Measurements from ENCODE around the gene ECE1. TPM values are rescaled to one million over a fixed set of nuclear protein-coding genes. Genes with fewer than 3 reads are reported as not detected.

Gene ECE1
- total RNA-seq, 1 experiment from 2014 or later = 82.6 TPM

DNA sequence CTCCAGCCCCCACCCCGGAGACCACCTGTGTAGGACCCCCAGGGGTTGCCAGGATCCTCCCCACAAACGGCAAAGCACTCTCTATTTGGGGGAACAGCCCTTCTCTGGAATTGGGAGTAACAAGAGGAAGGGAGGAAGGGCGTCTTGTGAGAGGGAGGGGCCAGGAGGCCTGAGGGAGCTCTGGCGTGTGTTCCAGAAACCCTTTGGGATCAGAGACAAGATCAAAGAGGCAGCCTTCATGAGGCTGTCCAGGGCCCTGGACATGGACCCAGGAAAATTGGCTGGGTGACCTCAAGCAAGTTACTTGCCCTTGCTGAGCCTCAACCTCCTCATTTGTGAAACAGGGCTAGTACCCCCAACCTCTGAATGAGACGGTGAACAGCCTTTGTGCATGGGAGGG lies 18.1 kb upstream of the ECE1 start:
- Histone ChIP-seq H3K27me3 (replicated peaks) (no peaks in the 10 kb centered on the region), H3K4me1 (replicated peaks) (peaks cover 14% of the 10 kb centered on the region), H3K4me3 (no peak overlapping the region), H3K36me3 (no peaks in the 10 kb centered on the region; the same call in 1 of the 2 replicates), H3K27ac (no peak overlapping the region), H3K9me3 (replicated peaks) (0 out of 2 replicates have a peak, but pooled peaks cover 2% of the 10 kb centered on the region)
- DNase-seq (ENCODE audit: low read depth in 1 of 2, low spot score in 2 of 2) = no peak

DNA sequence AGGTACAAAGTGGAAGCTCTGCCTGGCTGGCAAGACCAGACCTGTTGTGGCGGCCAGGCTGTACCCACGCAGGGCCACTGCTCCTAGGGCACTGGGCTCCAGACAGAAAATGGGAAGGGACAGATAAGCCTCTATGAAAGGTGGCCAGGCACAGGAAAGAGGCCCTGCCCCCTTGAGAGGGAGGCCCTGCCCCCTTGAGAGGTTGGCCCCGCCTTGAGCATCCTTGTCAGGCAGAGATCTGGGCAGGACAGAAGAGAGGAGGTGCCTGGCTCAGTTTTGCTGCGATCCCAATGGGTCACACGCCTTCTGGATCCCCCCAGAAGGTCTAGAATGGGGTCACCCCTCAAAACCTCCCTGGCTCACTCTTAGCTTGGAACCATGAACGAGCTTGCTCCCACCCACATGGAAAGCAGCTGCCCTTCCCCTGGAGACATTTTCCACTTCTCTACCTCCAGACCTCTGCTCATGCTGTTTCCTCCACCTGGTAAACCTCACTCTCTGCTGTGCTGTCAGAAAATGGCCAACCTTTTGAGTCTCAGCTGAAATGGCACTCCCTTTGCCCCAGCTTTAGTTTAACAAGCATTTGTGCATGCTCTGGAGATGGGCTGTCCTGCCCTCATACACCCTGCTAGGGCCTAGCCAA lies 17.5 kb upstream of the ECE1 start:
- no peaks in the 10 kb centered on the region for H3K27me3 ChIP-seq (replicated peaks)
- no peak overlapping the region for H3K4me3 ChIP-seq
- H3K27ac ChIP-seq = no peak overlapping the region
- DNase-seq (ENCODE audit: low read depth in 1 of 2, low spot score in 2 of 2) = no peak
- H3K4me1 ChIP-seq (replicated peaks) = peaks cover 14% of the 10 kb centered on the region
- no peaks in the 10 kb centered on the region; the same call in 1 of the 2 replicates for H3K36me3 ChIP-seq
- 0 out of 2 replicates have a peak, but pooled peaks cover 2% of the 10 kb centered on the region for H3K9me3 ChIP-seq (replicated peaks)

DNA sequence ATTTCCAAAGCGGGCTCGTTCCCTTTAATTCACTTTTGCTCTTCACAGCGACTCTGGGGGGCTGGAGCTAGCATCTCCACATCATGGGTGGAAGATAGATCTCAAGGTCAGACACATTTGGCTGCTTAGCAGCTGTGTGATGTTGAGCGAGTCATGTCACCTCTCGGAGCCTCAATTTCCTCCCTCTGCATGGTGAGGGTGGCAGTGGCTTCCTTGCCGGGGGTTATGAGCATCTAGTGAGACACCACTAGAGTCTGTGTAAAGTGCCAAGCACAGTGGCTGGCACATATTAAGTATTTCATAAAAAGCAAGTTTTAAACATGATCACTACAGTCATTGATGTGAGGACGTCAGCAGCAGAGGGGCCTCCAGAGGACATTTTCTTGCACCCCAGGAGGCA lies 16.9 kb upstream of the ECE1 start:
- no peaks in the 10 kb centered on the region for H3K27me3 ChIP-seq (replicated peaks)
- peaks cover 16% of the 10 kb centered on the region for H3K4me1 ChIP-seq (replicated peaks)
- no peaks in the 10 kb centered on the region; the same call in 1 of the 2 replicates for H3K36me3 ChIP-seq
- DNase-seq (ENCODE audit: low read depth in 1 of 2, low spot score in 2 of 2) = no peak
- 0 out of 2 replicates have a peak, but pooled peaks cover 2% of the 10 kb centered on the region for H3K9me3 ChIP-seq (replicated peaks)
- no peak overlapping the region for H3K27ac ChIP-seq
- H3K4me3 ChIP-seq = no peak overlapping the region

DNA sequence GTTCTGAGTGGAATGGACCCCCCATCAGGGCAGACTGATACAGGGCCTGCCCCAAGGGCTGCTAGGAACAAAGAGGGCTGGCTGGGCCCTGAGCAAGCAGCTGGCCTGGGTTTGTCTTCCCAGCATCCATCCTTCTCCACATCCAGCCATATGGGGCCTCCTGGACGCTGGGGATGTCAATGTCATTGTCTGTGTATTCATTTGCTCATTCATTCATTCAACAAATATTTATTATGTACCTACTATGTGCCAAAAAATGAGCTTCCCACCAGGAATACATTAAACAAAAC lies 15.6 kb upstream of the ECE1 start:
- Histone ChIP-seq H3K36me3 (no peaks in the 10 kb centered on the region; the same call in 1 of the 2 replicates), H3K27ac (no peak overlapping the region), H3K4me3 (no peak overlapping the region), H3K9me3 (replicated peaks) (0 out of 2 replicates have a peak, but pooled peaks cover 2% of the 10 kb centered on the region), H3K4me1 (replicated peaks) (peaks cover 18% of the 10 kb centered on the region), H3K27me3 (replicated peaks) (no peaks in the 10 kb centered on the region)
- DNase-seq (ENCODE audit: low read depth in 1 of 2, low spot score in 2 of 2) = no peak

DNA sequence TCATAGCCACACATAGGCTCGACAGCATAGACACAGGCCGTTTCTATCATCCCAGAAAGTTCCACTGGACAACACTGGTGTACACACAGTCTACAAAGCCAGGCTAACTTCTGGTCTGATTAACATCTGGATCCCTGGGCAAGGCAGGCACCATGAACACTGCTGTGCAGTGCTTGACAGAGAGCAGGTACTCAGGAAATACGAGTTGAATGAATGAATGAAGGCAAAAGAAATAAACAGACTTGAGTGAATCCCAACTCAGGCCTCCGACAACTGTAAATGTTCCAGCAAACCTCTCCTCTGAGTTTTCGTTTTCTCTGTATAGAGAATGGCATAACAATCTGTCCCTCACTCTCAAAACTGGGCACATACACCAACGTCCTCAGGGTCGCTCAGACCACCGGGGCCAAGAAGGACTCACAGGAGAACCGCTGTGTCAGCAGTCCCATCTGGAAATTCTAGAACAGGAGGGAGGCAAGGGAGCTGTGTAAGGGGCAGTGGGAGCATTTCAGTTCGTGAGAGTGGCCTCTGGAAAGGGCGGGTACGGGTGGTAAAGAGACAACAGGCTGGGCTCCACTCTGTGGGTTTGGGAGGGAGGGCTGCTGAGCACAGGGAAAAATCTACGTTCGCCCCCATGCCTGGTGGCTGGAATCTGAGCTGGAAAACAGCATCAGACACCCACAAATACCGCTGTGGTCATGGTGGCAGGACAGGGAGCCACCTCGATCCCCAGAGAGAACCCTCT lies 15.1 kb upstream of the ECE1 start:
- Histone ChIP-seq H3K27ac (no peak overlapping the region), H3K4me1 (replicated peaks) (peaks cover 18% of the 10 kb centered on the region), H3K9me3 (replicated peaks) (0 out of 2 replicates have a peak, but pooled peaks cover under 1% of the 10 kb centered on the region), H3K4me3 (no peak overlapping the region), H3K27me3 (replicated peaks) (no peaks in the 10 kb centered on the region), H3K36me3 (no peaks in the 10 kb centered on the region; the same call in 1 of the 2 replicates)
- no peak for DNase-seq (ENCODE audit: low read depth in 1 of 2, low spot score in 2 of 2)

DNA sequence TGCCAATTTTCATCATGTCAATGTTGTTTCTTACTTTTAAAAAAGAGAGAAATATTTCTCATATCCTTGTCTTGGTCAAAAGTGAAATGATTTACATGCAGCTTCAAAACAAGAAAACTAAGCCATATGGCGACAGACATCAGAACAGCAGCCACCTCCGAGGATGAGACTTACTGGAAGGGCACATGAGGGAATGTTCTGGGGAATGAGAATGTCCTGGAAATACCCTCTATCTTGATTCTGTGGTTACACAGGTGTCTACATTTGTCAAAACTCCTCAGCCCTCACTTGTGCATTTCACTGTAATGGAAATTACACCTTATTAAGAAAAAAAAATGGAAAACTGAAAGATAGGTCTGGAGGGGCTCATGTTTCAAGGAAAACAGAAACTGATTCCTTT lies 14.2 kb upstream of the ECE1 start:
- H3K27ac ChIP-seq = no peak overlapping the region
- H3K4me1 ChIP-seq (replicated peaks) = peaks cover 18% of the 10 kb centered on the region
- no peak overlapping the region for H3K4me3 ChIP-seq
- H3K27me3 ChIP-seq (replicated peaks) = no peaks in the 10 kb centered on the region
- H3K36me3 ChIP-seq = no peaks in the 10 kb centered on the region
- H3K9me3 ChIP-seq (replicated peaks) = no peaks in the 10 kb centered on the region
- DNase-seq (ENCODE audit: low read depth in 1 of 2, low spot score in 2 of 2) = no peak

DNA sequence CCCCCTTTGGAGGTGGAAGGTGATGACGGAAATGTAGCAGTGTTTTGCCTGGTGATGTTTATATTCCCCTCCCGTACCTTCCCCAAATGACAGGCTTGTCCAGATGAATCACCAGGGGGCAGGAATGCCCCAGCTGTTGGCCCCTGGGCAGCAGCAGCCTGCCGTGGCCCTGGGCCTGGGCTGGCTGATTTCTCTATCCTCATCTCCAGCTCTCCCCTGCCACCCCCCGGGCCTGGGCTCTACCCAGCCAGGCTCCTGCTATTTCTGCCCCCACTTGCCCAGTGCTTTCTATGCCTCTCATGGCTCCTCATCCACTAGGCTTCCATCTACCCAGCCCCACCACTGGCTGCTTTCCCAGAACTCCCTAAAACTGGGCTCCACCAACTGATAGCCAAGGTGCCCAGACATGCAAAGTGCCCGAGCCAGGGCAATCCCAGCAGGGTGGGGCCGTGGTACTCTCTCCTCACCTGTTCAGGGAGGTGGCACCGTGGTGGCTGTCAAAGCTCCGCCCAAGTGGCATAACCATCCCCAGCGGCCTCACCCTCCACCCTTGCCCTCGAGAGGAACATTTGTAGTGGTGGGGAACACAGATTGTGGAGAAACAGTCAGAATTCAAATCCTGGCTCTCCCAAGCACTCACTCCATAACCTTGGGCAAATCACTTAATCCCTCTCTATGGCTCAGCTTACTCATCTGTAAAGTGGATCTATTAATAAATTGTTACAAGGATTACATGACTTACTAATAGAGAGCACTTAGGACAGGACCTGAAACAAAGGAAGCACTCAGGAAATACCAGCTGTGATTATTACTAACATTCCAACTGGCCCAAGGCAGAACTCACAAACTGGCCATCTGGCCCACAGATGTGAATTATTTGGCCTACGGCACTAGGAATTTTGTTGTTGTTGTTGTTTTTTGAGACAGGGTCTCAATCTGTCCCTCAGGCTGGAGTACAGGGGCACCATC lies 12.8 kb upstream of the ECE1 start:
- Histone ChIP-seq H3K4me3 (no peak overlapping the region), H3K4me1 (replicated peaks) (peaks cover 18% of the 10 kb centered on the region)

DNA sequence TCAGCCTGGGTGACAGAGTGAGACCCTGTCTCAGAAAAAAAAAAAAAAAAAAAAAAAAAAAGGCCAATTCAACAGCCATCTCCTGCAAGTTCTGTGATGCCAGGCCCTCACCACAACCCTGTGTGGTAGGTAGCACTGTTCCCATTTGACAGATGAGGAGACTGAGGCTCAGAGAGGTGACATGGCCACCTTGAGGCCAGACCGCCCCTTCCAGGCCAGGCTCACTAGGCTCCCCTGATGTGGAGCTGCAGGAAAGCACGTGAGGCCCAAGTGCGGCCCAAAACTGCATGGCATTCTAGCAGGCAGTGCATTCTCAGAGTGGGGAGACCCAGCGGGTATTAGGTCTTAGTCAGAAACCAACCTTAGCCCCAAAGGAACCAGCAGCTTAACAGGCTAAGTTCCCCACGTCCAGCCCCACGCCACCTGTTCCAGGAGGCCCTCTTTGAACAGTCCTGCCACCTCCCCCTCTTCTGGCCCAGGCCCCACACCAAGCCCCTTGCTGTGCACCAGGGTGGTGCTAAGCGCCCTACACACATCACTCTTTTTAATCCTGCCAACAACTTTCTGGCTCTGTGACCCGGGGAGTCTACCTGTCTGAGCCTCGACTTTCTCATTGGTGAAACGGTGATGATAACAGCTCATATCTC lies 11.7 kb upstream of the ECE1 start:
- Histone ChIP-seq H3K36me3 (no peaks in the 10 kb centered on the region), H3K4me3 (no peak overlapping the region), H3K27me3 (replicated peaks) (no peaks in the 10 kb centered on the region), H3K27ac (no peak overlapping the region), H3K4me1 (replicated peaks) (peaks cover 18% of the 10 kb centered on the region), H3K9me3 (replicated peaks) (no peaks in the 10 kb centered on the region)
- DNase-seq (ENCODE audit: low read depth in 1 of 2, low spot score in 2 of 2) = no peak

More for the DNA sequence above, 12.8 kb upstream of the ECE1 start:
- H3K36me3 ChIP-seq = no peaks in the 10 kb centered on the region
- peak in 1 of 2 experiments; percentile 61 for DNase-seq (ENCODE audit: low read depth in 1 of 2, low spot score in 2 of 2)
- H3K27me3 ChIP-seq (replicated peaks) = no peaks in the 10 kb centered on the region
- H3K9me3 ChIP-seq (replicated peaks) = no peaks in the 10 kb centered on the region
- no peak overlapping the region for H3K27ac ChIP-seq

DNA sequence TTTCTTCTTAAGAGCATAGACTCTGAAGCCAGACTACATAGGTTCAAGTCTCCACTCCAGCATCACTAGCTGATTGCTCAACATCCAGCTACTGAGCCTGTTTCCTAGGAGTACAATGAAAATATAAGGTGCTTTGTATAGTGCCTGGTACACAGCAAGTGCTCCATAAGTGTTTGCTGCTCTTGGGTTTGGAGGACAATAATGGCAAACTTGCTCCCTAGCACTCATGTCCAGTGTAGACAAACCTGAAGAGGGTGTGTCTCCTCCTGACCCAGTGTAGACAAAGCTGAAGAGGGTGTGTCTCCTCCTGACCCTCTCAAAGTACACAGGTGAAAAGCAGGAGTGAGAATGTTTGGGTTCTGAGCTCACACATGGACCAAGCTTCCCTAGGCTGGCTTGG lies 10.5 kb upstream of the ECE1 start:
- no peak overlapping the region for H3K4me3 ChIP-seq
- H3K36me3 ChIP-seq = no peaks in the 10 kb centered on the region
- no peak overlapping the region for H3K27ac ChIP-seq
- no peaks in the 10 kb centered on the region for H3K27me3 ChIP-seq (replicated peaks)
- H3K4me1 ChIP-seq (replicated peaks) = peaks cover 18% of the 10 kb centered on the region
- DNase-seq (ENCODE audit: low read depth in 1 of 2, low spot score in 2 of 2) = no peak
- H3K9me3 ChIP-seq (replicated peaks) = no peaks in the 10 kb centered on the region

DNA sequence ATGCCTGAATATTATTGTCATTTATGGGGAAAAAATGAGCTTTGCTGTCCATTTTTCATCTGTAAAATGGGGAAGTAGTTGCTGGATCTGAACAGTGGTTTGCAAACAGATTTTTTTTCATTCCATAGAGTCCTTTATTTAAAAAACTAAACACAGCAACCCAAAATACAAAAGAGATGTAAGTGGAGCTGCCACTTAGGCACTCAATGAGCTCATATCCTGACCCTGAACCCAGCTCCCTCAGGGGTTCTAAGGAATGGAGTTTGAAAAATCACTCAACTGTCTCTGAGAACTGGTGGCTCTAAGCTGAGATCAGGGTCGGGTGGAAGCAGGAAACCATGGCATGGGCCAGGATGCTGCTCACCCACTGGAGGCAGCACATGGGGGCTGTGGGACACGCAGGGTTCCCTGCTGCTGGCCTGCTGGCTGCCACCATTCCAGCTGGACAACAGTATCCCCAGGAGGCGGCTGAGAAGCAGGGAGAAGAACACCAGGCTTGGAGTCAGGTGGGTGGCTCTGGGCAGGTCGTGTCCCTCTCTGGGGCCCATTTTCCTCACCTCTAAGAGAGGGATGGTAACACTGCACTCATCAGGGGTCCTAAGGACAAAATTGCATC lies 9.6 kb upstream of the ECE1 start:
- DNase-seq (ENCODE audit: low read depth in 1 of 2, low spot score in 2 of 2) = no peak
- Histone ChIP-seq H3K27me3 (replicated peaks) (no peaks in the 10 kb centered on the region), H3K36me3 (no peaks in the 10 kb centered on the region), H3K4me3 (no peak overlapping the region), H3K27ac (no peak overlapping the region), H3K9me3 (replicated peaks) (no peaks in the 10 kb centered on the region), H3K4me1 (replicated peaks) (peaks cover 21% of the 10 kb centered on the region)

DNA sequence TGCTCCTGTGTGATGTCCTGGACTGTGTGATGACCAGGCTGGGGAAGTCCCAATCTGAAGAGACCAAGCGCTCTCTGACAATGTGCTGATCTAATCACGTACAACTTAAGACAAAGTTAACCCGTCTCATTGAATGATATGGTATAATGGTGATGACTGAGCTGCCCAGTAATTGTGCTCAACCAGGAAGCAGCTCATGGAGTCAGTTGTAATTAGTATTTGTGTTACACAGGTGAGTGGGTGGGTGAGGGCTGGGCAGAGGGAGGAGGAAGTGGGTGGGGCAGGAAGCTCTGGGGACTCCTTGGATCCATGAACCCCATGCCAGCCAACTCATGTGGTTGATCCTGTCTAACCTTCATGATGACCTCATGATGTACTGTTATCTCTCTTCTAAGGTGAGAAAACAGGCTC lies 8.7 kb upstream of the ECE1 start:
- DNase-seq (ENCODE audit: low read depth in 1 of 2, low spot score in 2 of 2) = no peak
- H3K9me3 ChIP-seq (replicated peaks) = no peaks in the 10 kb centered on the region
- H3K4me3 ChIP-seq = no peak overlapping the region
- no peaks in the 10 kb centered on the region for H3K36me3 ChIP-seq
- H3K27ac ChIP-seq = no peak overlapping the region
- no peaks in the 10 kb centered on the region for H3K27me3 ChIP-seq (replicated peaks)
- peaks cover 30% of the 10 kb centered on the region for H3K4me1 ChIP-seq (replicated peaks)

DNA sequence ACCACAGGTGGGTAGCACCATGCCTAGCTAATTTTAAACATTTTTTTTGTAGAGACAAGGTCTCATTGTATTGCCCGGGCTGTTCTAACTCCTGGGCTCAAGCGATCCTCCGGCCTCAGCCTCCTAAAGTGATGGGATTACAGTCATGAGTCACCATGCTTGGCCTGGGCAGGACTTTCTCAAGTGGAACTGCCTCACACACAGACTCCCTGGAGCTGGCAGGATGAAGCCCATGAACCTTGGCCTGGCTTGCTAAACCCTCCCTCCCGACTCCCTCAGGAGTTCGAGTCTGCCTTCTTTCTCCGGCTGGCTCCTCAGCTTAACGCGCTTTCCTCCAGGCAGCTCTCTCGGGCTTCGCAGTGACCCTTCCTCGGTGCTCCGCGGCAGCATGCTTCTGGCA lies 7.7 kb upstream of the ECE1 start:
- Histone ChIP-seq H3K36me3 (no peaks in the 10 kb centered on the region), H3K27ac (no peak overlapping the region), H3K4me3 (no peak overlapping the region), H3K4me1 (replicated peaks) (peaks cover 22% of the 10 kb centered on the region), H3K27me3 (replicated peaks) (no peaks in the 10 kb centered on the region), H3K9me3 (replicated peaks) (no peaks in the 10 kb centered on the region)
- no peak for DNase-seq (ENCODE audit: low read depth in 1 of 2, low spot score in 2 of 2)

Data from SJSA1 (cell line).